ENCODE measurements around the gene SHANK1.

DNA sequence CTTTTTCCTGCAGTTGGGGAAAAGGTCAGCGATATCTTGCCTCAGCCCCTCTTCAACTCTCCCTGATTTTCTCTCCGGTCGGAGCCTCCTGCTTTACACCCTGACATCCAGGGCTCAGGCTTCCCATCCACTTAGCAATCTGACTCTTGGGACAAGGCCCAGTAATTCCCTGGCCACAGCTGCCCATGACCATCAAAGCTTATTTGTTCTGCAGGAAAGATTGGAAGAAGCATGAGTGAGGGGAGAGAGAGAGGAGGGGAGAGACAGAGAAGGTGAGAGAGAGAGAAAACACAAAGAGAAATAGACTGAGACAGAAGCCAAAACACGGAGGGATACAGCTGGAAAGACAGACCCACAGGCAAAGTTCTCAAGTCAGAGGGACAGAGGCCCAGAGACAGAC lies 93.6 kb downstream of the SHANK1 start:
- TF ChIP-seq, protein P1, sequence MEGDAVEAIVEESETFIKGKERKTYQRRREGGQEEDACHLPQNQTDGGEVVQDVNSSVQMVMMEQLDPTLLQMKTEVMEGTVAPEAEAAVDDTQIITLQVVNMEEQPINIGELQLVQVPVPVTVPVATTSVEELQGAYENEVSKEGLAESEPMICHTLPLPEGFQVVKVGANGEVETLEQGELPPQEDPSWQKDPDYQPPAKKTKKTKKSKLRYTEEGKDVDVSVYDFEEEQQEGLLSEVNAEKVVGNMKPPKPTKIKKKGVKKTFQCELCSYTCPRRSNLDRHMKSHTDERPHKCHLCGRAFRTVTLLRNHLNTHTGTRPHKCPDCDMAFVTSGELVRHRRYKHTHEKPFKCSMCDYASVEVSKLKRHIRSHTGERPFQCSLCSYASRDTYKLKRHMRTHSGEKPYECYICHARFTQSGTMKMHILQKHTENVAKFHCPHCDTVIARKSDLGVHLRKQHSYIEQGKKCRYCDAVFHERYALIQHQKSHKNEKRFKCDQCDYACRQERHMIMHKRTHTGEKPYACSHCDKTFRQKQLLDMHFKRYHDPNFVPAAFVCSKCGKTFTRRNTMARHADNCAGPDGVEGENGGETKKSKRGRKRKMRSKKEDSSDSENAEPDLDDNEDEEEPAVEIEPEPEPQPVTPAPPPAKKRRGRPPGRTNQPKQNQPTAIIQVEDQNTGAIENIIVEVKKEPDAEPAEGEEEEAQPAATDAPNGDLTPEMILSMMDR (IDR thresholded peaks at IDR 0.05; ENCODE audit: low read depth, low read length, poor library complexity, severe bottlenecking) = no peak
- no peak for TF ChIP-seq EZH2phosphoT487 (IDR thresholded peaks at IDR 0.05; ENCODE audit: borderline replicate concordance, low read length)

Data from DOHH2 (cell line).